ENCODE results near the gene VPS51.

Gene VPS51

DNA sequence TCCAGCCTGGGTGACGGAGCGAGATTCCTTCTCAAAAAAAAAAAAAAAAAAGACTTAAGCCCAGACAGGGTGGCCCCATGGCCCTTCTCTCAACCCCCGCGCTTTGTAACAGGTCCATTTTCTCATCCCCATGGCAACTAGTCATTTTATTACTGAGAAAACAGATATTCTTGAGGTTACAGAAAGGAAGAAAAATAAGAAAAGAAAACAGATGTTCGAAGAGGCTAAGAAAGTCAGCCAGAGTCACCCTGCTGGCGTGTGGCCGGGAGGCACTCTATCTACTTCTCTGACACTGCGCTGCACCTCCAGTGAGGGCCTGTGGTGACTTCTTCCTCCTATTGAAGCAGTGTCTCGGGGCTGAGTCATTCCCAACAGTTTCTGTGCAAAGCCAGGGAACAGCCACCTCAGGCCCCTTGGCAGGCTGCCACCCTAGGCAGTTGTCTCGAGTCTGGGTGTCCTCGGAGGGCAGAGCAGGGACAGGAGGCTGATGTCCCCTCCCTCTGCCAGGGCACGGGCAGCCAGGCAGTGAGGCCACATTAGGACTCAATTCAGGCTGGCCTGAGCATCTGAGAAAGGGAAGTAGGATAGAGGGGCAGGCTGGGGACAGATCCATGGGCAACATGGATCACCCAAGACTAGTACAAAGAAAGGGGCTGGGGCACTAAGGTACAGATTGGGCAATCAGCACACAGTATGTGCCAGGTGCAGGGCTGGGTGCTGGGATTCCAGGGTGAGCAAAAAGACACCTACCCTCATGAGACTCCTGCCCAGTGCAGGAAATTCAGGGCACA lies 54.7 kb downstream of the VPS51 start:
- no peaks in the 10 kb centered on the region for H3K9me3 ChIP-seq (ENCODE audit: control insufficient read depth in 2 of 2, low read length in 2 of 2)
- no peaks in the 10 kb centered on the region for H3K27me3 ChIP-seq (ENCODE audit: control insufficient read depth in 2 of 2, insufficient read depth in 2 of 2, low read length in 2 of 2)
- peak overlapping the region; percentile 69 to 70 for H3K27ac ChIP-seq (ENCODE audit: low read depth in 2 of 2, low read length in 2 of 2)
- H3K4me3 ChIP-seq (ENCODE audit: low read length in 2 of 2): no peak overlapping the region
- no peaks in the 10 kb centered on the region for H3K36me3 ChIP-seq (ENCODE audit: control insufficient read depth in 2 of 2, insufficient read depth in 2 of 2, low read length in 2 of 2)
- H3K4me1 ChIP-seq (ENCODE audit: control insufficient read depth in 2 of 2, insufficient read depth in 2 of 2, low read length in 2 of 2): peaks cover 8 to 9% of the 10 kb centered on the region in 2 donors
- peak overlapping the region; percentile 24 to 53 for H3K9ac ChIP-seq (ENCODE audit: low read depth in 1 of 2, low read length in 2 of 2)

GRCh38 chr11:65151331-65151899 lies 55.4 kb downstream of the VPS51 start:
- Histone ChIP-seq H3K36me3 (ENCODE audit: control insufficient read depth in 2 of 2, insufficient read depth in 2 of 2, low read length in 2 of 2) (no peaks in the 10 kb centered on the region), H3K9me3 (ENCODE audit: control insufficient read depth in 2 of 2, low read length in 2 of 2) (no peaks in the 10 kb centered on the region), H3K4me1 (ENCODE audit: control insufficient read depth in 2 of 2, insufficient read depth in 2 of 2, low read length in 2 of 2) (peaks cover 8 to 9% of the 10 kb centered on the region in 2 donors), H3K4me3 (ENCODE audit: low read length in 2 of 2) (no peak overlapping the region), H3K27me3 (ENCODE audit: control insufficient read depth in 2 of 2, insufficient read depth in 2 of 2, low read length in 2 of 2) (no peaks in the 10 kb centered on the region), H3K27ac (ENCODE audit: low read depth in 2 of 2, low read length in 2 of 2) (peak overlapping the region; percentile 69 to 70), H3K9ac (ENCODE audit: low read depth in 1 of 2, low read length in 2 of 2) (peak overlapping the region in 1 of 2 donors; percentile 53)

- Histone ChIP-seq H3K4me1 (ENCODE audit: control insufficient read depth in 2 of 2, insufficient read depth in 2 of 2, low read length in 2 of 2) (peaks cover 8 to 9% of the 10 kb centered on the region in 2 donors), H3K9me3 (ENCODE audit: control insufficient read depth in 2 of 2, low read length in 2 of 2) (no peaks in the 10 kb centered on the region), H3K27ac (ENCODE audit: low read depth in 2 of 2, low read length in 2 of 2) (no peak overlapping the region), H3K4me3 (ENCODE audit: low read length in 2 of 2) (no peak overlapping the region), H3K27me3 (ENCODE audit: control insufficient read depth in 2 of 2, insufficient read depth in 2 of 2, low read length in 2 of 2) (no peaks in the 10 kb centered on the region), H3K9ac (ENCODE audit: low read depth in 1 of 2, low read length in 2 of 2) (no peak overlapping the region), H3K36me3 (ENCODE audit: control insufficient read depth in 2 of 2, insufficient read depth in 2 of 2, low read length in 2 of 2) (no peaks in the 10 kb centered on the region)
These were observed 56.1 kb downstream of the VPS51 start for GRCh38 chr11:65152122-65152521.

GRCh38 chr11:65156256-65156655 lies 60.2 kb downstream of the VPS51 start:
- Histone ChIP-seq H3K4me3 (ENCODE audit: low read length in 2 of 2) (no peak overlapping the region), H3K9me3 (ENCODE audit: control insufficient read depth in 2 of 2, low read length in 2 of 2) (no peaks in the 10 kb centered on the region), H3K4me1 (ENCODE audit: control insufficient read depth in 2 of 2, insufficient read depth in 2 of 2, low read length in 2 of 2) (no peaks in the 10 kb centered on the region), H3K27ac (ENCODE audit: low read depth in 2 of 2, low read length in 2 of 2) (no peak overlapping the region), H3K36me3 (ENCODE audit: control insufficient read depth in 2 of 2, insufficient read depth in 2 of 2, low read length in 2 of 2) (no peaks in the 10 kb centered on the region), H3K9ac (ENCODE audit: low read depth in 1 of 2, low read length in 2 of 2) (no peak overlapping the region), H3K27me3 (ENCODE audit: control insufficient read depth in 2 of 2, insufficient read depth in 2 of 2, low read length in 2 of 2) (no peaks in the 10 kb centered on the region)

DNA sequence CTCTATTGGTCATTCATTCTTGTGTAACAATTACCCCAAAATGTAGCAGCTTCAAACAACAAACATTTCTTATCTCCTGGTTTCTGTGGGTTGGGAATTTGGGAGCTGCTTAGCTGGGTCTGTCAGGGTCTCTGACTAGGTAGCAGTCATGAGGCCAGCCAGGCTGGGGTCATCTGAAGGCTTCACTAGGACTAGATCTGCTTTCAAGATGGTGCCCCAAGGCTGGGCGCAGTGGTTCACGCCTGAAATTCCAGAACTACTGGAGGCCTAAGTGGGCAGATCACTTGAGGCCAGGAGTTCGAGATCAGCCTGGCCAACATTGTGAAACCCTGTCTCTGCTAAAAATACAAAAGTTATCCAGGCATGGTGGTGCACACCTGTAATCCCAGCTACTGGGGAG lies 60.9 kb downstream of the VPS51 start:
- Histone ChIP-seq H3K27ac (ENCODE audit: low read depth in 2 of 2, low read length in 2 of 2) (no peak overlapping the region), H3K4me3 (ENCODE audit: low read length in 2 of 2) (no peak overlapping the region), H3K27me3 (ENCODE audit: control insufficient read depth in 2 of 2, insufficient read depth in 2 of 2, low read length in 2 of 2) (no peaks in the 10 kb centered on the region), H3K9me3 (ENCODE audit: control insufficient read depth in 2 of 2, low read length in 2 of 2) (no peaks in the 10 kb centered on the region), H3K4me1 (ENCODE audit: control insufficient read depth in 2 of 2, insufficient read depth in 2 of 2, low read length in 2 of 2) (no peaks in the 10 kb centered on the region), H3K9ac (ENCODE audit: low read depth in 1 of 2, low read length in 2 of 2) (no peak overlapping the region), H3K36me3 (ENCODE audit: control insufficient read depth in 2 of 2, insufficient read depth in 2 of 2, low read length in 2 of 2) (no peaks in the 10 kb centered on the region)

DNA sequence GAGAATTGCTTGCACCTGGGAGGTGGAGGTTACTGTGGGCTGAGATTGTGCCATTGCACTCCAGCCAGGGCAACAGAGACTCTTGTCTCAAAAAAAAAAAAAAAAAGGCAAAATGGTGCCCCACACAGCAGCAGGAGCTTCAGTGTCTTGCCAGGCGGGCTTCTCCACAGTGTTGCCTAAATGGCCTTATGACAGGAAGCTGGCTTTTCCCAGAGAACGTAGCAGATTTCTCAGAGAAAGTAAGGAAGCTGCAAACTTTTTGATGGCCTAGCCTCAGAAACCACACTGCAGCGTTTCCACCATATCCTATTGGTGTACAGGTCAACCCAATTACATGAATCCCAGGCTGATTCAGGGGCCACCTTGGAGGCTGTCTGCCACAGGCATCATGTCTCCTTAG lies 61.3 kb downstream of the VPS51 start:
- Histone ChIP-seq H3K27me3 (ENCODE audit: control insufficient read depth in 2 of 2, insufficient read depth in 2 of 2, low read length in 2 of 2) (no peaks in the 10 kb centered on the region), H3K9ac (ENCODE audit: low read depth in 1 of 2, low read length in 2 of 2) (no peak overlapping the region), H3K36me3 (ENCODE audit: control insufficient read depth in 2 of 2, insufficient read depth in 2 of 2, low read length in 2 of 2) (no peaks in the 10 kb centered on the region), H3K4me1 (ENCODE audit: control insufficient read depth in 2 of 2, insufficient read depth in 2 of 2, low read length in 2 of 2) (no peaks in the 10 kb centered on the region), H3K4me3 (ENCODE audit: low read length in 2 of 2) (no peak overlapping the region), H3K9me3 (ENCODE audit: control insufficient read depth in 2 of 2, low read length in 2 of 2) (no peaks in the 10 kb centered on the region), H3K27ac (ENCODE audit: low read depth in 2 of 2, low read length in 2 of 2) (no peak overlapping the region)

DNA sequence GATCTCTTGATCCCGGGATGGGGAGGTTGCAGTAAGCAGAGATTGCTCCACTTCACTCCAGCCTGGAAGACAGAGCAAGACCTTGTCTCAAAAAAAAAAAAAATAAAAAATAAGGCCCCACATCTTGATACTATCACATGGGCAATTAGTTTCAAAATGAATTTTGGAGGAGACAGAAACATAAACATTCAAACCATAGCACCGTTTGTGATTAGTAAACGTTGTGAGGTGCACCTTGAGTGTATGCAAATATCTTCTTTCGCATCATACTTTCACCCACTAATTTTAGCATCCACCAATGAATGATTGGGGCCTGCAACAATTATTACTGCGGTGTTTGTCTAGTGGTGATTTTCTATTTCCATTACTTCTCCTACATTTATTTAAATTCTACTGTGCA lies 63.0 kb downstream of the VPS51 start:
- no peak overlapping the region for H3K27ac ChIP-seq (ENCODE audit: low read depth in 2 of 2, low read length in 2 of 2)
- H3K9ac ChIP-seq (ENCODE audit: low read depth in 1 of 2, low read length in 2 of 2): no peak overlapping the region
- no peaks in the 10 kb centered on the region for H3K4me1 ChIP-seq (ENCODE audit: control insufficient read depth in 2 of 2, insufficient read depth in 2 of 2, low read length in 2 of 2)
- no peak overlapping the region for H3K4me3 ChIP-seq (ENCODE audit: low read length in 2 of 2)
- H3K27me3 ChIP-seq (ENCODE audit: control insufficient read depth in 2 of 2, insufficient read depth in 2 of 2, low read length in 2 of 2): no peaks in the 10 kb centered on the region
- H3K36me3 ChIP-seq (ENCODE audit: control insufficient read depth in 2 of 2, insufficient read depth in 2 of 2, low read length in 2 of 2): no peaks in the 10 kb centered on the region
- no peaks in the 10 kb centered on the region for H3K9me3 ChIP-seq (ENCODE audit: control insufficient read depth in 2 of 2, low read length in 2 of 2)

DNA sequence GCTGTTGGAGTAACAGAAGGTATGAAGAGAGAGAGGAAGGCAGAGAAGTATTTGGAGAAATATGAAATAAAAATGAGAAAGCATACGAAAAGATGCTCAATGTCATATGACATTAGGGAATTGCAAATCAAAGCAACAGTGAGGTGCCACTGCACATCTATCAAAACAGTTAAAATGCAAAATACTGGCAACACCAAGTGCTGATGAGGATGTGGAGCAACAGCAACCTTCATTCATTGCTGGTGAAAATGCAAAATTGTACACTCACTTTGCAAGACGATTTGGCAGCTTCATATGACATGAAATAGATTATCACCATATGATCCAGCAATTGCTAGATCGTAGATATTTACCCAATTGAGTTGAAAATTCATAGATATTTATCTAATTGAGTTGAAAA lies 64.6 kb downstream of the VPS51 start:
- no peaks in the 10 kb centered on the region for H3K36me3 ChIP-seq (ENCODE audit: control insufficient read depth in 2 of 2, insufficient read depth in 2 of 2, low read length in 2 of 2)
- no peak overlapping the region for H3K27ac ChIP-seq (ENCODE audit: low read depth in 2 of 2, low read length in 2 of 2)
- peaks cover 2 to 3% of the 10 kb centered on the region in 2 donors for H3K4me1 ChIP-seq (ENCODE audit: control insufficient read depth in 2 of 2, insufficient read depth in 2 of 2, low read length in 2 of 2)
- H3K27me3 ChIP-seq (ENCODE audit: control insufficient read depth in 2 of 2, insufficient read depth in 2 of 2, low read length in 2 of 2): no peaks in the 10 kb centered on the region
- no peaks in the 10 kb centered on the region for H3K9me3 ChIP-seq (ENCODE audit: control insufficient read depth in 2 of 2, low read length in 2 of 2)
- no peak overlapping the region for H3K4me3 ChIP-seq (ENCODE audit: low read length in 2 of 2)
- no peak overlapping the region for H3K9ac ChIP-seq (ENCODE audit: low read depth in 1 of 2, low read length in 2 of 2)
